ENCODE results near the gene PLGLB2. TPM values are rescaled to one million over a fixed set of nuclear protein-coding genes. Genes with fewer than 3 reads are reported as not detected.
"Not testable (repeated sequence)": the region's sequence is repeated elsewhere in the genome, so short reads cannot be mapped to it uniquely, and the experiment has no call there.

PLGLB2 gene
- total RNA-seq (0.80 TPM), polyA plus RNA-seq (ENCODE audit: insufficient read depth in 1 of 8, insufficient read length in 8 of 8, low replicate concordance in 1 of 8) (1 to 10 TPM in 7 of 8 donors, under 1 TPM in 1; 0.35 to 2.8 (median 2.0) TPM)
- long read RNA-seq, donor 1: 0 reads
- long read RNA-seq, donor 2: 0 reads
- long read RNA-seq, donor 3: 0 reads
- long read RNA-seq, donor 4: 0 reads
- long read RNA-seq, donor 5: 0 reads
- long read RNA-seq, donor 6: 0 reads
- long read RNA-seq, donor 7: 0 reads
- long read RNA-seq, donor 8: 0 reads
- long read RNA-seq, donor 9, partial matches to known transcripts: 0 of 1 reads
- long read RNA-seq, donor 9, other reads (novel, unspliced or antisense): 0 of 1 reads
- long read RNA-seq, donor 10, partial matches to known transcripts: 0 of 2 reads
- long read RNA-seq, donor 10, other reads (novel, unspliced or antisense): 0 of 2 reads
- long read RNA-seq, donor 11: 0 reads

- H3K36me3 ChIP-seq (ENCODE audit: control insufficient read depth, insufficient read depth, low read length); H3K27ac ChIP-seq (ENCODE audit: low read length); H3K27me3 ChIP-seq (ENCODE audit: control insufficient read depth, insufficient read depth, low read length); H3K4me3 ChIP-seq (ENCODE audit: low read length); DNase-seq; H3K4me1 ChIP-seq (ENCODE audit: control insufficient read depth, insufficient read depth, low read length); H3K9me3 ChIP-seq (replicated peaks; ENCODE audit: control insufficient read depth, low read depth, low read length): not testable (repeated sequence)
- no CpG with 5 or more reads among the region's 3 CpGs for WGBS (ENCODE audit: insufficient coverage)
These were observed at the start of gene PLGLB2 for GRCh38 chr2:87747791-87748190. Gene PLGLB2, plus strand, starts transcription at chr2:87748087. Its CDS starts 67 bp downstream, at chr2:87748154.

- H3K36me3 ChIP-seq (ENCODE audit: control insufficient read depth, insufficient read depth, low read length): not testable (repeated sequence)
- WGBS (ENCODE audit: insufficient coverage): no CpG with 5 or more reads among the region's 4 CpGs
These were observed 43.1 kb upstream of the PLGLB2 start for GRCh38 chr2:87704572-87705323.

GRCh38 chr2:87708368-87708767, 39.5 kb upstream of the PLGLB2 start:
- H3K27ac ChIP-seq (ENCODE audit: low read length); H3K36me3 ChIP-seq (ENCODE audit: control insufficient read depth, insufficient read depth, low read length); H3K27me3 ChIP-seq (ENCODE audit: control insufficient read depth, insufficient read depth, low read length); H3K4me3 ChIP-seq (ENCODE audit: low read length); H3K9me3 ChIP-seq (replicated peaks; ENCODE audit: control insufficient read depth, low read depth, low read length); DNase-seq; H3K4me1 ChIP-seq (ENCODE audit: control insufficient read depth, insufficient read depth, low read length): not testable (repeated sequence)
- WGBS (ENCODE audit: insufficient coverage): no CpG with 5 or more reads among the region's 2 CpGs

More at GRCh38 chr2:87704572-87705323, 43.1 kb upstream of the PLGLB2 start:
- not testable (repeated sequence) for DNase-seq; H3K4me1 ChIP-seq (ENCODE audit: control insufficient read depth, insufficient read depth, low read length); H3K27ac ChIP-seq (ENCODE audit: low read length); H3K9me3 ChIP-seq (replicated peaks; ENCODE audit: control insufficient read depth, low read depth, low read length); H3K27me3 ChIP-seq (ENCODE audit: control insufficient read depth, insufficient read depth, low read length); H3K4me3 ChIP-seq (ENCODE audit: low read length)

DNA sequence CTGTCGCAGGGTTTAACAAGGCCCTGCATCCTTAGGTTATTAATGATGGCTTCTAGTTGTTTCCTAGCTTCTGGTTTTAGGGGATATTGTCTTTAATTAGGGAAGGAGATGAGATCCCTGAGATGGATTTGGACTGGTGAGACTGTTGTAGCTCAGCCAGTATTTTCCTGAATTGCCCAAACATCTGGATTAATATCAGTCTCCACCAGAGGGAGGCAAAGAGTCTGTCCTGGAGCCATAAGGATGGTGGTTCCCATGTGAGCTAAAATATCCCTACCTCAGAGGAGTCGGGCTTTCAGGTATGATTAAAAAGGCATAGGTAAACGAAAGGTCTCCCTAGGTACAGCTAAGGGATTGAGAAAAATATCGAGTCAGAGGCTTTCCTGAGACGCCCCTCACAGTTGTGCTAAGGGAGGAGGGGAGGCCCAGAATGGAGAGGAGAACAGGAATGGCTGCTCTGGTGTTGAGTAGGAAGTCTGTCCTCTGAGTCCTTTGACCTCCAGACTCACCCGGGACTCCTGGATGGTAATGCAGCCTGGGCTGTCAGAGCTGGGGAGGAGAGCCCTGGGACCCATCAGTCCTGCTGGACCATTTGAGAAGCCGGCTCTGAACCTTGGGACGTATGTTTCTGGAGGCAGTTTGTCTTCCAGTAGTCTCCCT, 19.8 kb upstream of the PLGLB2 start:
- not testable (repeated sequence) for DNase-seq; H3K27ac ChIP-seq (ENCODE audit: low read length); H3K27me3 ChIP-seq (ENCODE audit: control insufficient read depth, insufficient read depth, low read length); H3K4me3 ChIP-seq (ENCODE audit: low read length); H3K9me3 ChIP-seq (replicated peaks; ENCODE audit: control insufficient read depth, low read depth, low read length); H3K4me1 ChIP-seq (ENCODE audit: control insufficient read depth, insufficient read depth, low read length); H3K36me3 ChIP-seq (ENCODE audit: control insufficient read depth, insufficient read depth, low read length)
- WGBS (ENCODE audit: insufficient coverage): no CpG with 5 or more reads among the region's 8 CpGs

DNA sequence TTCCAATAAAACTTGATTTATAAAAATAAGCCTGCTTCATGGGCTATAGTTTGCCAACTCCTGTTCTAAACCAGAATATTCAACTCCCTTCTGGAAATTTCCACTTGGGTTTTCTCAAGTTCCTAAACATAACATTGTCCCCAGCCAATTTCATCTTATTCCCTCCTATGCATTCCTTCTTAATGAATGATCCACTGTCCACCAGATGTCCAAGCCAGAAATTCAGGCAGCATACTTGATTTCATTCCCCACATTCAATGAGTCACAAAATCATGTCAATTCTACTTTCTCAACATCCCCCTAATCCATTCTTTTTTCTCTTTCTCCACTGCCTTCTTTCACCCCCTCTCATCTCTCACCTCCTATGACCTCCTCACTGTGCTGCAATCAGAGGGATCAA, 7.0 kb upstream of the PLGLB2 start:
- H3K36me3 ChIP-seq (ENCODE audit: control insufficient read depth, insufficient read depth, low read length); H3K27ac ChIP-seq (ENCODE audit: low read length); DNase-seq; H3K9me3 ChIP-seq (replicated peaks; ENCODE audit: control insufficient read depth, low read depth, low read length); H3K27me3 ChIP-seq (ENCODE audit: control insufficient read depth, insufficient read depth, low read length); H3K4me3 ChIP-seq (ENCODE audit: low read length); H3K4me1 ChIP-seq (ENCODE audit: control insufficient read depth, insufficient read depth, low read length): not testable (repeated sequence)

DNA sequence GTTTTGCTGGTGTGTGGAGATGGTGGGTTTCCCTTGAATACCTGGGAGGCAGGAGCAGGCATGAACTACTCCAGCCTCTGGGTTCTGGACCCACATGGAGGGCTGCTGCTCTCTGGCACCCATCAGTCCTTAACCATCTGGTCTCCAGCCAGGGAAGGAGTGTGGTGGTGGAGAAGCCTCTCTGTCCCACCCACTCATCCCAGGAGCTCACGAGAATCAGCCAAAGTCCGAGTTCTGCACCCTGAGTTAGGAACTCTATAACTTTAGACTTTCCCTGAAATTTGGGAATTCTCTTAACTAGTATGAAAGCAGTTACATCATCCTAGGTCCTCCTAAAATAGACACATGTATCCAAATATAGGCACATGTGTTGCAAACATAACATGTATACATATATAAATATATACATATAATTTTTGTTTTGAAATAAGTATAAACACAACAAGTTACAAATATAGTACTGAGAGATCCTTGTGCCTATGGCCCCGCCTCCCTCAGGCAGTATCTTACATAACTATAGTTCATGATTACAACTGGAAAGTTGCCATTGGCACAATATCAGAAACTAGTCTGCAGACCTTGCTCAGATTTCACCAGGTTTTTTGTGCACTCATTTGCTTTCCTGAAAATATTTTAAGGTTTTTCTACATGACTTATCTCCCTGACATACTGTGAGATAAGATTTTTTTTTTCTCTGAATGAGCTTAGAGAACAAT, 5.3 kb upstream of the PLGLB2 start:
- not testable (repeated sequence) for H3K4me3 ChIP-seq (ENCODE audit: low read length); H3K9me3 ChIP-seq (replicated peaks; ENCODE audit: control insufficient read depth, low read depth, low read length); H3K36me3 ChIP-seq (ENCODE audit: control insufficient read depth, insufficient read depth, low read length); H3K27me3 ChIP-seq (ENCODE audit: control insufficient read depth, insufficient read depth, low read length); H3K4me1 ChIP-seq (ENCODE audit: control insufficient read depth, insufficient read depth, low read length); DNase-seq; H3K27ac ChIP-seq (ENCODE audit: low read length)
- WGBS (ENCODE audit: insufficient coverage): no CpG with 5 or more reads among the region's 3 CpGs

DNA sequence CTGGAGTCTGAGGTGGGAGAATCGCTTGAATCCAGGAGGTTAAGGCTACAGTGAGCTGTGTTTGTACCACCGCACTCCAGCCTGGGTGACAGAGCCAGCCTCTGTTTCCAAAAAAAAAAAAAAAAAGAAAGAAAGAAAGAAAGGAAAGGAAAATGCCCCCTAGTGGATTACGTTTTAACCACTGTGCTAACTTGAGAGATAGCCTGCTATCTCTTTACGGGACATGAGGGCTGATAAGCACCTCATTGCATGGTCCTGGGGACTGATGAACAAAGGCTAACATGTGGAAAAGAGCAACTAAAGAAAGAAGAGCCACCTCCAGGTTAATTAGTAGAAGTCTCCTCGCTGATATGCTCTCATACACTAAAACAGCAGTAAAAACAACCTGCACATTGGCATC, 4.2 kb upstream of the PLGLB2 start:
- WGBS (ENCODE audit: insufficient coverage): no CpG with 5 or more reads among the region's 5 CpGs
- not testable (repeated sequence) for H3K27me3 ChIP-seq (ENCODE audit: control insufficient read depth, insufficient read depth, low read length); H3K9me3 ChIP-seq (replicated peaks; ENCODE audit: control insufficient read depth, low read depth, low read length); H3K36me3 ChIP-seq (ENCODE audit: control insufficient read depth, insufficient read depth, low read length); H3K4me1 ChIP-seq (ENCODE audit: control insufficient read depth, insufficient read depth, low read length); H3K4me3 ChIP-seq (ENCODE audit: low read length); DNase-seq; H3K27ac ChIP-seq (ENCODE audit: low read length)

DNA sequence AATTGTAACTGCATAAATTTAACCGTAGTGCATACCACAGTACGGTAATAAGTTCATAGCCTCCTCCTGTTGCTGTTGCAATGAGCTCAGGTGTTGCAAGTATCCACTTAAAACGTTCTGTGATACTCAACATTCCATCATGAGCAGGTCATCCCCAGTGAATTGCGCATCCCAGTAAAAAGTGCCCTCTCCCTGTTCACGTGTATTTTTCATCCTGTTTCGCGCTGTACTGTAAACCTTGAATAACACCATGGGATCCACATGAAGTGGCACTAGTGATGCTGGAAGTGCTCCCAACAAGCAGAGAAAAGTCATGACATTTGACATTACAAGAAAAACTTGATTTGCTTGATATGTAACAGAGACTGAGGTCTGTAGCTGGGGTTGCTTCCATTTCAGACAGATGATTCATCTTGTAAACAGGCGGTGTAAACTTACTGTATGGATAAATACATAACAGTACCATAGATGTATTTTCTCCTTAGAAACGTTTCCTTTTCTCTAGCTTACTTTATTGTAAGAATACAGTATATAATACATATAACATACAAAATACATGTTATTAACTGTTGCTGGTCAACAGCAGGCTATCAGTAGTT, 2.4 kb upstream of the PLGLB2 start:
- not testable (repeated sequence) for H3K9me3 ChIP-seq (replicated peaks; ENCODE audit: control insufficient read depth, low read depth, low read length); H3K27ac ChIP-seq (ENCODE audit: low read length); H3K4me3 ChIP-seq (ENCODE audit: low read length); DNase-seq; H3K27me3 ChIP-seq (ENCODE audit: control insufficient read depth, insufficient read depth, low read length); H3K4me1 ChIP-seq (ENCODE audit: control insufficient read depth, insufficient read depth, low read length); H3K36me3 ChIP-seq (ENCODE audit: control insufficient read depth, insufficient read depth, low read length)
- WGBS (ENCODE audit: insufficient coverage): no CpG with 5 or more reads among the region's 9 CpGs

DNA sequence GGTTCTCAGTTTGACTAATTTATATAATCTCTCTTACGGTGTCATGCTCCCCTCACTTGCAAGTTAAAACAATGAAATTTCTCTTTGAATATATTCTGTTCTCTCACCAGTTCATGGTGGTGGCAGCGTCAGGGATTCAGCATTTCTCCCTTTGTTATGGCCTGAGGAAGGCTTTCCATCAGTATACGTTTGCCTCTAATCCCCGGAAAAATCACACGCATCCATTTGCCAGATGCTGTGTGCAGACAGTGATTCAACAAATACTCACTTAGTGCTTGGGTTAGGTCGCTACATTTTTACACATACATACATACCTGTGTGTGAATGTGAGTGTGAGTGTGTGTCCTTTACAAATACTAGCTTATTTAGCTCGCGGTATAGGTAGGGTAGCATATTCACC, 637 bp downstream of the PLGLB2 start:
- no CpG with 5 or more reads among the region's 8 CpGs for WGBS (ENCODE audit: insufficient coverage)
- H3K27me3 ChIP-seq (ENCODE audit: control insufficient read depth, insufficient read depth, low read length); H3K4me3 ChIP-seq (ENCODE audit: low read length); DNase-seq; H3K36me3 ChIP-seq (ENCODE audit: control insufficient read depth, insufficient read depth, low read length); H3K9me3 ChIP-seq (replicated peaks; ENCODE audit: control insufficient read depth, low read depth, low read length); H3K4me1 ChIP-seq (ENCODE audit: control insufficient read depth, insufficient read depth, low read length); H3K27ac ChIP-seq (ENCODE audit: low read length): not testable (repeated sequence)

Measured in muscle of leg (tissue), 16 donors.